D721Med (cell line): ENCODE results near the gene TM4SF5.

ENCODE experiments used
- DNase-seq: peaks from one replicate; pipeline ENCODE4 v3.0.0; 2011; ENCODE audit warnings: low spot score; ENCODE audit not compliant: insufficient read length
- FAIRE-seq: peaks from 2 replicates; lab custom pipeline; 2011; peaks lifted over from hg19 to GRCh38; lab: Jason Lieb, UNC
- CTCF ChIP-seq: IDR thresholded peaks from 2 replicates; pipeline ENCODE4 v1.5.1; 2012; ENCODE audit warnings: mild to moderate bottlenecking, control low read depth; ENCODE audit not compliant: insufficient read depth; ENCODE audit errors: missing control alignments

The TM4SF5 gene

GRCh38 chr17:4742133-4742532, 29.6 kb upstream of the TM4SF5 start:
- TF ChIP-seq CTCF: no peak
- DNase-seq (no peak), FAIRE-seq (no peak)

- FAIRE-seq (no peak), DNase-seq (no peak)
- no peak for TF ChIP-seq CTCF
Measured at GRCh38 chr17:4742629-4743028, 29.1 kb upstream of the TM4SF5 start.

GRCh38 chr17:4743216-4743615, 28.5 kb upstream of the TM4SF5 start:
- no peak for DNase-seq
- no peak for TF ChIP-seq CTCF
- no peak for FAIRE-seq

- no peak for TF ChIP-seq CTCF
- FAIRE-seq (no peak), DNase-seq (no peak)
Measured at GRCh38 chr17:4743898-4744297, 27.8 kb upstream of the TM4SF5 start.

- no peak for TF ChIP-seq CTCF
- FAIRE-seq (no peak), DNase-seq (no peak)
Measured at GRCh38 chr17:4744999-4745969, 26.4 kb upstream of the TM4SF5 start.

- TF ChIP-seq CTCF: no peak
- FAIRE-seq (no peak), DNase-seq (no peak)
Measured at GRCh38 chr17:4747847-4748246, 23.8 kb upstream of the TM4SF5 start.

- FAIRE-seq: no peak
- no peak for TF ChIP-seq CTCF
Measured at GRCh38 chr17:4748686-4749085, 23.0 kb upstream of the TM4SF5 start.

More at GRCh38 chr17:4748686-4749085, 23.0 kb upstream of the TM4SF5 start:
- DNase-seq: no peak
